ENCODE results near the gene NADK2. TPM values are rescaled to one million over a fixed set of nuclear protein-coding genes. Genes with fewer than 3 reads are reported as not detected.

The NADK2 gene
- total and polyA plus RNA-seq, 9 of the 15 experiments (the other 6 are each of a cell fraction or from before 2014, with no cell fraction given) = 10.6 to 41.0 (median 24.0) TPM

GRCh38 chr5:36237751-36238150 is 4.0 kb downstream of the NADK2 start (continued):
- peak; percentile 88 for TF ChIP-seq SMARCE1 (IDR thresholded peaks at IDR 0.05)
- TF ChIP-seq PATZ1 (CRISPR knock-in tag; IDR thresholded peaks at IDR 0.05; ENCODE audit: borderline replicate concordance) = no peak
- TF ChIP-seq MEIS2 (IDR thresholded peaks at IDR 0.05; ENCODE audit: partially characterized antibody) = peak; percentile 14
- TF ChIP-seq SMARCA4 (IDR thresholded peaks at IDR 0.05) = peak; percentile 83
- no peak for TF ChIP-seq ZNF175 (CRISPR knock-in tag; IDR thresholded peaks at IDR 0.05; ENCODE audit: low read depth)
- TF ChIP-seq SOX6 (IDR thresholded peaks at IDR 0.05) = peak; percentile 76
- no peak for TF ChIP-seq CUX1 (CRISPR knock-in tag; IDR thresholded peaks at IDR 0.05)
- TF ChIP-seq KDM1A (IDR thresholded peaks at IDR 0.05) = peak; percentile 64 to 65; a peak in 3 of 4 replicates
- no peak for TF ChIP-seq CREB1 (IDR thresholded peaks at IDR 0.05)
- TF ChIP-seq CREB1 (CRISPR knock-in tag; IDR thresholded peaks at IDR 0.05) = no peak
- TF ChIP-seq HMBOX1 (IDR thresholded peaks at IDR 0.05) = peak; percentile 95
- TF ChIP-seq GATA2 (CRISPR knock-in tag; IDR thresholded peaks at IDR 0.05) = peak; percentile 56; the same call in 1 of the 2 replicates
- peak; percentile 76; the same call in 1 of the 2 replicates for TF ChIP-seq LEF1 (IDR thresholded peaks at IDR 0.05)
- TF ChIP-seq ZNF217 (CRISPR knock-in tag; IDR thresholded peaks at IDR 0.05) = no peak
- TF ChIP-seq PKNOX1 (IDR thresholded peaks at IDR 0.05) = peak; percentile 13; the same call in 1 of the 2 replicates
- 0 out of 4 replicates have a peak, but pooled peaks of 1 of the 2 experiments have one; percentile 26 for TF ChIP-seq UBTF (IDR thresholded peaks at IDR 0.05; ENCODE audit: borderline replicate concordance in 1 of 2, low read depth in 2 of 2, low read length in 2 of 2)
- TF ChIP-seq CBFA2T2 (conservative IDR thresholded peaks at IDR 0.05) = peak; percentile 82

Measured in K562 (cell line).